ENCODE measurements around the gene SOX13.

GRCh38 chr1:204143276-204144041, 70.5 kb downstream of the SOX13 start:
- TF ChIP-seq, protein P1, sequence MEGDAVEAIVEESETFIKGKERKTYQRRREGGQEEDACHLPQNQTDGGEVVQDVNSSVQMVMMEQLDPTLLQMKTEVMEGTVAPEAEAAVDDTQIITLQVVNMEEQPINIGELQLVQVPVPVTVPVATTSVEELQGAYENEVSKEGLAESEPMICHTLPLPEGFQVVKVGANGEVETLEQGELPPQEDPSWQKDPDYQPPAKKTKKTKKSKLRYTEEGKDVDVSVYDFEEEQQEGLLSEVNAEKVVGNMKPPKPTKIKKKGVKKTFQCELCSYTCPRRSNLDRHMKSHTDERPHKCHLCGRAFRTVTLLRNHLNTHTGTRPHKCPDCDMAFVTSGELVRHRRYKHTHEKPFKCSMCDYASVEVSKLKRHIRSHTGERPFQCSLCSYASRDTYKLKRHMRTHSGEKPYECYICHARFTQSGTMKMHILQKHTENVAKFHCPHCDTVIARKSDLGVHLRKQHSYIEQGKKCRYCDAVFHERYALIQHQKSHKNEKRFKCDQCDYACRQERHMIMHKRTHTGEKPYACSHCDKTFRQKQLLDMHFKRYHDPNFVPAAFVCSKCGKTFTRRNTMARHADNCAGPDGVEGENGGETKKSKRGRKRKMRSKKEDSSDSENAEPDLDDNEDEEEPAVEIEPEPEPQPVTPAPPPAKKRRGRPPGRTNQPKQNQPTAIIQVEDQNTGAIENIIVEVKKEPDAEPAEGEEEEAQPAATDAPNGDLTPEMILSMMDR (IDR thresholded peaks at IDR 0.05) = no peak
- TF ChIP-seq EP300 (IDR thresholded peaks at IDR 0.05) (no peak), POLR2A (IDR thresholded peaks at IDR 0.05; ENCODE audit: low read depth) (no peak)

Measured in esophagus muscularis mucosa (tissue), 4 donors.